KMS-11 (cell line): ENCODE data around the gene COL5A1.

Source experiments
- H2AFZ ChIP-seq: fragments of 200-600 bp; sonication (generic); 2 replicates; pipeline ENCODE4 v1.6.1; 2016; ENCODE audit warnings: antibody characterized with exemption, mixed run types, low read depth
- H3K27ac ChIP-seq: fragments of 200-600 bp; sonication (generic); 2 replicates; pipeline ENCODE4 v1.6.1; 2016; ENCODE audit warnings: mild to moderate bottlenecking, mixed run types
- H3K27me3 ChIP-seq: fragments of 200-600 bp; sonication (generic); 2 replicates; pipeline ENCODE4 v1.6.1; 2017; ENCODE audit warnings: mild to moderate bottlenecking, low read depth, mixed run types, moderate library complexity; ENCODE audit not compliant: insufficient read depth
- H3K36me3 ChIP-seq: fragments of 200-600 bp; sonication (generic); 2 replicates; pipeline ENCODE4 v1.6.1; 2017; ENCODE audit warnings: mild to moderate bottlenecking, mixed run types; ENCODE audit not compliant: insufficient read depth
- H3K4me1 ChIP-seq: fragments of 200-600 bp; sonication (generic); 2 replicates; pipeline ENCODE4 v1.6.1; 2016; ENCODE audit warnings: mild to moderate bottlenecking, low read depth, mixed run types; ENCODE audit not compliant: poor library complexity, severe bottlenecking
- H3K4me2 ChIP-seq: fragments of 200-600 bp; sonication (generic); 2 replicates; pipeline ENCODE4 v1.7.0; 2016; ENCODE audit warnings: mild to moderate bottlenecking, mixed run types
- H3K4me3 ChIP-seq: fragments of 200-600 bp; sonication (generic); IDR thresholded peaks from 2 replicates; pipeline ENCODE4 v1.6.1; 2017; ENCODE audit warnings: low read depth, low read length, mixed read lengths; ENCODE audit not compliant: insufficient read depth
- H3K79me2 ChIP-seq: fragments of 200-600 bp; sonication (generic); 2 replicates; pipeline ENCODE4 v1.6.1; 2016; ENCODE audit warnings: low read depth, mixed run types; ENCODE audit not compliant: insufficient read depth
- H3K9ac ChIP-seq: fragments of 200-600 bp; sonication (generic); 2 replicates; pipeline ENCODE4 v1.6.1; 2016; ENCODE audit warnings: mild to moderate bottlenecking, mixed run types
- H4K20me1 ChIP-seq: fragments of 200-600 bp; sonication (generic); 2 replicates; pipeline ENCODE4 v1.6.1; 2016; ENCODE audit warnings: mild to moderate bottlenecking, mixed run types; ENCODE audit not compliant: insufficient read depth
- CTCF ChIP-seq: fragments of 200-600 bp; sonication (generic); conservative IDR thresholded peaks from 2 replicates; pipeline ENCODE4 v1.6.1; 2017; ENCODE audit warnings: low read depth, mild to moderate bottlenecking, antibody characterized with exemption, low read length, moderate library complexity, mixed read lengths

The COL5A1 gene

GRCh38 chr9:134602547-134603362 is 38.8 kb upstream of the COL5A1 start:
- Histone ChIP-seq H3K9ac (no peak overlapping the region), H3K4me2 (no peak overlapping the region), H3K79me2 (no peaks in the 10 kb centered on the region), H3K27me3 (peaks cover 50% of the 10 kb centered on the region), H4K20me1 (no peaks in the 10 kb centered on the region), H3K4me3 (no peak overlapping the region), H3K36me3 (no peaks in the 10 kb centered on the region), H3K4me1 (no peaks in the 10 kb centered on the region), H2AFZ (no peak overlapping the region), H3K27ac (no peak overlapping the region)
- no peak for TF ChIP-seq CTCF

GRCh38 chr9:134604834-134605233 is 36.8 kb upstream of the COL5A1 start:
- Histone ChIP-seq H3K4me1 (no peaks in the 10 kb centered on the region), H3K4me3 (no peak overlapping the region), H3K36me3 (no peaks in the 10 kb centered on the region), H2AFZ (no peak overlapping the region), H3K79me2 (no peaks in the 10 kb centered on the region), H3K27me3 (peaks cover 56% of the 10 kb centered on the region), H3K4me2 (no peak overlapping the region), H3K27ac (no peak overlapping the region), H4K20me1 (no peaks in the 10 kb centered on the region), H3K9ac (no peak overlapping the region)
- TF ChIP-seq CTCF, result no peak

- H3K79me2 ChIP-seq, result no peaks in the 10 kb centered on the region
- H4K20me1 ChIP-seq, result no peaks in the 10 kb centered on the region
- no peak overlapping the region for H3K27ac ChIP-seq
- H2AFZ ChIP-seq, result no peak overlapping the region
- no peaks in the 10 kb centered on the region for H3K4me1 ChIP-seq
- H3K27me3 ChIP-seq, result peaks cover 61% of the 10 kb centered on the region
- no peak overlapping the region for H3K4me3 ChIP-seq
- no peak overlapping the region for H3K9ac ChIP-seq
- no peaks in the 10 kb centered on the region for H3K36me3 ChIP-seq
- TF ChIP-seq CTCF, result no peak
- H3K4me2 ChIP-seq, result no peak overlapping the region
Observed at GRCh38 chr9:134605351-134605965, 36.1 kb upstream of the COL5A1 start.

- TF ChIP-seq CTCF, result no peak
- H2AFZ ChIP-seq, result no peak overlapping the region
Observed at GRCh38 chr9:134605966-134606357, 35.6 kb upstream of the COL5A1 start.

More at GRCh38 chr9:134605966-134606357, 35.6 kb upstream of the COL5A1 start:
- H3K79me2 ChIP-seq, result no peaks in the 10 kb centered on the region
- no peak overlapping the region for H3K4me2 ChIP-seq
- no peak overlapping the region for H3K4me3 ChIP-seq
- no peaks in the 10 kb centered on the region for H3K4me1 ChIP-seq
- no peak overlapping the region for H3K27ac ChIP-seq
- H4K20me1 ChIP-seq, result no peaks in the 10 kb centered on the region
- H3K9ac ChIP-seq, result no peak overlapping the region
- peaks cover 61% of the 10 kb centered on the region for H3K27me3 ChIP-seq
- no peaks in the 10 kb centered on the region for H3K36me3 ChIP-seq
